Stimulated activated naive CD4-positive, alpha-beta T cell treated with Interleukin-2 at 50 U/mL for 16 hours (primary cell): Measurements from ENCODE around the gene FMOD.

Experiments
- DNase-seq: peaks from one replicate; lab custom pipeline; 2025; lab: John Stamatoyannopoulos, UW

FMOD gene

DNA sequence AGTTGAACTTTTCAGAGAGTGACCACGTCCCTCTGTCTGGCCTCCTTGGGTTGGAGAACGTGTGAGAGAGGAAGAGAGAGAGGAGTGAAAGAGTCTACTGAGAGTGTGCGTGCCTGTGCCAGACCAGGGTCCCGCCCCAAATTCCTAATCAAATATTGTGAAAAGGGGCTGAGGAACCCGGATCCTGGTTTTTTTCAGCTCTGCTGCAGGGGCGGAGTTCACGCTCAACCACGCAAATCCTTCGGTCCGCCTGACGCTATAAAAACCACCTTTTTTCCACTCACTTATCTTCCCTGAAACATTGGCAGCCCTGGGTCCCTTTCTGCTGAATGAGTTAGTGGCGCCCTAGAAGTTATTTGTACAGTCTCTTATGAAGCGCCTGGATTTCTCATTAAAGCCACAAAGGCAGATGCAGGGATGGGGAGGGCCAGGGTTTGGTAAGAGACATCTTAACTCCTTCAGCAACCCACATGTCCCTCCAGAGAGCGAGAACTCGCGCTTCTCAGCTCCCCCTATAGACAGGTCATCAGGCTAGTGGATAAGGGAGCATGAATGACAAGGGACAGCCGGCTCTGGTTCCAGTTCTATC is at the start of gene FMOD:
TSS of gene FMOD (minus strand) at position 86 of the 589 bp plus-strand sequence. CDS start 2,852 bp downstream, outside the sequence.
- DNase-seq: no peak

DNA sequence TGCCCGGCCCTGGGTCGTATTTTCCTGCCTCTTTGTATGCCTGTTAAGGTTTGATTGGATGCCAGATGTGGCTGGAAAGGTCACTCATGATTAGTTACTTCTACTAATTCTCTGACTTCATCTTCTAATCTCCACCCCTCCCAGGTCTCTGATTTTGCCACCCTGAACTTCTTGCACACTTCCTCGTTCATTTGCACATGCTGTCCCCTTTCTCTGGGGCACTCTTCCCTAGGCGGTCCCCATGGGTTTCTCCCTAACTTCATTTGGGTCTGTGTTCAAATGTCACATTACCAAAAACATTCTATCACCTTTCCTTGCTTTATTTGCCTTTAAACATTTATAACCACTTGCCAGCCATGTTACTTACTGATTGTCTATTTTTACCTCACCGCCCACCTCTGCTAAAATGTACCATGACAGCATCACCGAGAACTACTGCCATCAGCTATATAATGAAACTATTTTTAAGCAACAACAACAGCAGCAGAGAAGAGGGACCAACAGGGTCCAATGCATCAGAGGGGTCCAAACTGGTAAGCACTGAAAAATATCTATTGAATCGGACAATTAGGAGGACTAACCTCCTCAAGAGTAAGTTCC is 45.8 kb upstream of the FMOD start:
- no peak for DNase-seq

DNA sequence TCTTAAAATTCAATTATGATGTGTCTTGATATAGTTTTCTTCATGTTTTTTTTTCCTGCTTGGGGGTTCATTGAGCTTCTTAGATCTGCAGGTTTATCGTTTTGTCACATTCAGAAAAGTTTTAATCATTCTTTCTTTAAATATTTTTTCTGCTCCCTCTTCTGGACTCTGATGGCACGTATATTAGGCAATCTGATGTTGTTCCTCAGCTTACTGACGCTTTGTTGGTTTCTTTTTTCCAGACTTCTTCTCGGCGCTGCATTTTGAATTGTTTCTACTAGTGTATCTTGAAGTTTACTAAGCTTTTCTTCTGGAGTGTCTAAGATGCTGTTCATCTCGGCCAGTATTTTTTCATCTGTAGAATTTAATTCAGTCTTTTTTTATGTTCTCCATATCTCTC is 44.8 kb upstream of the FMOD start:
- DNase-seq: no peak

DNA sequence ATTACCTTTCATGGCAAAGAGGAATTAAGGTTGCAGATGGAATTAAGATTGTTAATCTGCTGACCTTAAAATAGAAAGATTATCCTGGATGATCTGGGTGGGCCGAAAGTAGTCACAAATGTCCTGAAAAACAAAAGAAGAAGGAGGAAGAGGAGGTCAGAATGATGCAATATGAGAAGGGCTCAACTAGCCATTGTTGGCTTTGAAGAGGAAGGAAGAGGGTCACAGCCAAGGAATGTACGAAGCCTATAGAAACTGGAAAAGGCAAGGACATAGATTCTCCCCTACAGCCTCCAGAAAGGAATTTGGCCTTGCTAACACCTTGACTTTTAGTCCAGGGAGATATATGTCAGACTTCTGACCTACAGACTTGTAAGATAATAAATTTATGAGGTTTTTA is 39.4 kb upstream of the FMOD start:
- DNase-seq: no peak

DNA sequence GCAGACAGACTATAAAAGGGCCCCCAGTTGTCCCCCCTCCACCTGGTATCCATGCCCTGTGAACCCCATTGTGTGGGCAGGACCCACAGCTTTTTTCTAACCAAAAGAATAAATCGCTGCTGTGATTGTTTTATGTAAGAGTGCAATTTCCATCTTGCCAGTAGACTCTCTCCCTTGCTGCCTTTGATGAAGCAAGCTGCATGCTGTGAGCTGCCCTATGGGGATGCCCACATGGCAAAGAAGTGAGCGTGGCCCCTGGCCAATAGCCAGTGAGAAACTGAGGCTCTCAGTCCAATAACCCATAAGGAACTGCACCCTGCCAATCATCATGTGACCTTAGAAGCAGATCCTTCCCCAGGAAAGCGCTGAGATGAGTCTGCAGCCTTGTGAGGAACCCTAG is 37.8 kb upstream of the FMOD start:
- no peak for DNase-seq

DNA sequence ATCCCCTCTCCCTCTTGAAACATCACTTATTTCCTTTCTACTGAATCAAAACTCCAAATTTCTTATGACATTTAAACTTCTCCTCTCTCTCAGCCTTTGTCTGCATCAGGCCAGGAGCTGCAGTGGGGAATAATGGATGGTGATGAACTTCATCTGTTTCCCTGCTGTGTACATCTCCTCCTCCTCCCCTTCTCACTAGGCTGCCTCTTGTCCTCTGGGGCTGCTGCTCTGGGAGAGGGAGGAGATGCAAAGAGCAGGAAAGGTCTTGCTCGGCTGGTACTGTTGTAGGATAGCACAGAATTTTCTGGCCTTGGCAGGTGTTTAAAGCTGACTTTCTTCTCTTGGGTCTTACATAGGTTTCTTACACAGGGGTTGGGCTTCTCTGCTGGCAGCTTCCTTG is 31.1 kb upstream of the FMOD start:
- no peak for DNase-seq

DNA sequence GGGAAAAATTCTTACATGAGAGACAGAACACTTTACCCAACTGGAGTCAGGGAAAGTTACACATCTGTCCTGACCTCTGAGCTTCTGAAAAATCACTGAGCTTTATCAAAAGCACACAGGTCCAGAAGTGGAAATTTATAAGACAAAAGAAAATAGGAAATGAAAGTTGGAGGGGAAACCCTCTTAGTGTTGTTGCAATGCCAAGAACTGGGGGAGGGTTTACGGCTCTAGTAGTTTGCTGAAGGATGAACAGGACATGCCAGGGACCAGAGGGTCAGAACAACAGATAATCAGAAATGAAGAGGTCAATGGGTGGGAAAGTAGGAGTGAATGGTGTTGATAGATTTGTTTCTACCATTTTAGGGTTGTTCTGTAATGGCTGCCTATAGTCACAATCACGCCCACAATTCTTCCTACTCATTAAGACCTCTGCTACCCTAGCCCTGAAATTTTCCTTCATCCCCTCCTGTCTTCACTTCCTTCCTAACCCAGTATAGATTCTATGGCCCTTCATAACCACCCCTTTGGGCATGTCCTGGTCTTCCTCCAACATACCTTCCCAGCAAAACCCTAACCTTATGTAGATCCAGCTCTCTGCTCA is 30.3 kb upstream of the FMOD start:
- no peak for DNase-seq

DNA sequence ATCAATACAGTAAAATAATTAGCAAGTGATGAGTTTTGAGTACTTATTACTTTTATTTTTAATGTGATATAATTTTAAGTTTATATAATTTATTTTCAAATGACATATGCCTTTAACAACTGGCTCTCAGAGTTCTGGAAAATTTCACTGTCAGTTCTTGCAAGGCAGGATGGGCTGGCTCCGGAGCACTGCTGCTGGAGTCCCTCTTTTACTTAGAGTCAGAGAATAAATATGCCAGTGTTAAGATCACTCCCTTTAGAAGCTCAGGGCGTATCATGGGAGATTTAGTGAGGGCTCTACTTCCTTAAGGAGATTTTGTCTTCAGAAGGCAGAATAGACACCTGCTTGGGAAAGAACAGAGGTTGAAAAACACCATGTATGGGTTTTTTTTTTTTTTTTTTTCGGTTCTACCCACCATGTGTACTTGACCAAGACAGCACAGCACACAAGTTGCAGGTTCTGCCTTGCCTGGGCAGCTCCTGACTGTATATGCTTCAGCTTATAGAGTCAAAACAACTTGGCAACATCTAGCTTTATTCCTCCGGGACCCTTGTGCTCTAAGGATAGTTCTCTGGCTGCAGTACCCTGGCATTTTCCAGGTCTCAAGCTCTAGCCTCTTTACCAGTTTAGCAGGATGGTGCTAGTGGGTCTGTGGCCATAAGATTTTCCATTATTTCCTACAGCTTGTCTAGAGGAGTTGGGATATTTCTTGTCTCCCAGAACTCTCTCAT is 29.7 kb upstream of the FMOD start:
- DNase-seq: no peak

DNA sequence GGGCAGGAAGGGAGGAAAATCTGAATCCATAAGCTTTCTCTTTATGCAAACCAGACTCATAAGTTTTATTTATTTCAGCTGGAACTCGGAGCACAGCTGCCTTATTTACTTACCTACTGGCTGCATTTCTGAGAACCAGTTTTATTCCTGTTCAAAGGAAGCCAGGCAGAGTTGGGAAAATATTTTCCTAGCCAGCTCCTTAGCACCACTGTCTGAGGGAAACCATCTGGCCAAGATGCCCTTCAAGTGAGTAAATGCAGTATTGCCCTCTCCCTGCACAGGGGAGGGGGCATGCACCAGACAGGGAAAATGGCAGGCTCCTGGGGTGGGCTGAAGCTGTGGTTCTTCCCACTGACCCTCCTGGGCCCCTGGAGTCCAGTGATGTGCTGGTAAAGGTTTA is 28.9 kb upstream of the FMOD start:
- no peak for DNase-seq

DNA sequence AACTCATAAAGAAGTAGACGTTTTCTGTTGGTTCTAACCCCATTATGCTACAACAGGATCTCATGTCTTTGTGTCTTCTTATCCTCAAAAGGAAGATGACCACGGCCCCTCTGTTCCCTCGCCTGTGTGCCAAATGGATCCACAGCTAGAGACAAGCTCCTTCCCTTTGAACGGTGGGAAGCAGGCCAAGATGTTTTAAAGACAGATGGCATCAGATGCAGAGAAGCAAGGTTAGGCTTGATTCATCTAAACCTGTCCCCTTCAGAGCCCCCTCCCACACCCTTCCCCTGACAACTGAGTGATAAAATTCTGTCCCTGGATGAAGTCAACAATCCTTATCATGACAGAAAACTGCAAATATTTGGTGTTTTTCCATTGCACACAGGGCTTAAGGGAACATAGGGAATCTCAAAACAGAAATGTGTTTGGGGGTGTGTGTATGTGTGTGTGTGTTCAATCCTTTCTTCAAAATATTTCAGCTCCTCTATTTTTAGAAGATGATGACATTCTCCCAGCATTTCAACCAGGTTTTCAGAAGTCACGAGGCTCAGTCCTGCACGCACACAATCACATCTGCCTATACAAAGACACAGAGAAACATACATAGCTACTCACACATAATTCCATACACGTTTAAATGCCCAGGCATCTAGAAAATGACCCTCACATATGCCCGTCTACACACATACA is 27.8 kb upstream of the FMOD start:
- no peak for DNase-seq

DNA sequence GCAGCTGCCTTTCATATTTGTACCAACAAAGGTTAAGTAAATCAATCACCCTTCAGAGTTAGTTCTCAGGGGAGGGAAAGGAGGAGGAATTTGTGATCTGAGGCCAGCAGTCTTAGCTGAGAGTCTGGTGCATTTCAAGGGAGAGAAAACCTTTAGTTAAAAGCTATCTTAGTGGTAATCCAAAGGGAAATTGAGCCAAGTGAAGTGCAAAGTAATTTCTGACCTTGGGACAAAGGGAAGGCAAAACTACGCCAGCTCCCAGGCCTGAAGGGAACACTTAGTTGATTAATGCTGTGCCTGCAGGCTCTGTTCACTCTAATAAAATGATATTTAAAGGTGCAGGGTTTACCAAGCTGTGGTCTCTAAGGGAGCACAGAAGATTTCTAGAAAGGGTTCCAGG is 23.1 kb upstream of the FMOD start:
- DNase-seq: no peak

DNA sequence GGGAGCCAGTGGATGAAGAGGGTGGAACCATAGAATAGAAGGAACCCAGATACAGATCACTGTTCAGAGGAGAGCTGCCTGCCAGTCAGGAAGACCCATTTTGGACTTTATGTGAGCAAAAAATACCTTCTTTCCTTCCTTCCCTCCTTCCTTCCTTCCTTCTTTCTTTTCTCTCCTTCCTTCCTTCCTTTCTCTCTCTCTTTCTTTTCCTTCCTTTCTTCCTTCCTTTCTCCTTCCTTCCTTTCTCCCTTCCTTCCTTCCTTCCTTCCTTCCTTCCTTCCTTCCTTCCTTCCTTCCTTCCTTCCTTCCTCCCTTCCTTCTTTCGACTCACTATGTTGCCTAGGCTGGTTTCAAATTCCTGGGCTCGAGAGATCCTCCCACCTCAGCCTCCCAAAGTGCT is 22.1 kb upstream of the FMOD start:
- no peak for DNase-seq

DNA sequence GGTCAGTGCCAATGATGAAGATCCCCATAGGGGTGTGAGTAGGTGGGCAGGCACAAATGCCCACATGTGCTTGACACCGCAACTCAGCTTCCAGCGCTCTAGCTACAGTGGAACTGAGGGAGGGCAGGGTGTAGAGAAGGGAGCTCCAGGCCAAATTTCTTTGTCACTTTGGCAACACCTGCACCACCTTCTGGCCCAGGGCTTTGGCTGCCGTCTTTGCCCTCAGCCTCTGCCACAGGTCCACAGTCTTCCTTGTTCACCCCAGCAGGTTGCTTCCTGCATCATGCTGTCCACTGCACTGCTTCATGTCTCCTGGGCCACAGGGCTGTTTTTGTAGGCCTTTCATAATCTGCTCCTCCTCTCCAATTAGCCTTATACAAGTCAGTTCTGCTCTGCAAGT is 20.4 kb upstream of the FMOD start:
- DNase-seq: no peak

DNA sequence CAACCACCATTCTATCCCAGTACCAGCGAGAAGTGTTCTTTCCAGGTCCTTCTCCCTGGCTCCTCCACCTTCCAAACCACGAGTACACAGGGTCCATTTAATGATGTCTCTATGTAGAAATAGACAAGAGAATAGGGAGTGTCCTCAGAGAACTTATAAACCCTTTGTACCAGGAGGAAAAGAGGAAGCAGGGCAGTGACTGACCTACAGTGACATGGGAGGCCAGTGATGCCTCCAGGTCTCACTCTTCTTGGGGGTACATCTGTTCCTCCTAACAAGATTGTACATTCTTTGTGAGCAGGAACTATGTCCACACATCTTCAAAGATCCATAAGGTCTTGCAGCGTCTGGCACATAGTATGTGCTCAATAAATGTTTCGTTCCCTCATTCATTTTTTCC is 18.7 kb upstream of the FMOD start:
- DNase-seq: no peak

DNA sequence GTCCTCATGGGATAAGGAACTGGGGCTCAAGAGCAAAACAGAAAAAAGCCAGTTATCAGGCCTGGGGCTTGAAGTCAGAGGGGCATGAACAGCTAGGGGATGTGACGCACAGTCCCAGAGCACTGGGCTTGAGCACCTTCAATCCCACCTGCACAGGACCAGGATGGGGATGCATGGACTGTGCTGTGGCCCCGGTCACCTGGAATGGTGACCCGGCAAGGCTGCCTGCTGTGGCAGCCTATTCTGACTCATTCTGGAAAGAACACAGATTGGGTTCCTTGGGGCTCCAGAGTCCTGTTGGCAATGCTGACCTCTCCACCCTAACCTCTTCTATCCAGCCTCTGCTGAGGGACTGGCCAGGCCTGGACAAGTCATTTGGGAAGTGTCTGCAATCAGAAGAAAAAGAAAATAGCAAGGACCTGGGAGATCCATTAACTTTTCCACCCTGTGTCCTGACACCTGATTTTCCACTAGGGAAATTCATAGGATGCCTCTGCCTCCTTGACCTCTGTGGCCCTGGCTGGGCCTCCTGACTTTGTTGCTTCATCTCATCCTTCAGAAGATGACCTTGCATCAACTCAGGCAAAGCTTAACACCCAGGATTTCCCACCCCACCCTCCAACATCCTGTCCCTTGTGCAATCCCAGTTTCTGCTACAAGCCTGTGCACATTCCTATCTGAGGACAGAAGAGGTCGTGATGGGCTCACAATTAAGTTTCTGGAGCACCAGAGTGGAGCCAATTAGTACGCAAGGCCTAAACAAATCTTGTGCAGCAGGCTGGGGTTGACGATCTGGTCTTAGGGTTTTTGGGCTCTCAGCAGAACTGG is 17.9 kb upstream of the FMOD start:
- DNase-seq: no peak

DNA sequence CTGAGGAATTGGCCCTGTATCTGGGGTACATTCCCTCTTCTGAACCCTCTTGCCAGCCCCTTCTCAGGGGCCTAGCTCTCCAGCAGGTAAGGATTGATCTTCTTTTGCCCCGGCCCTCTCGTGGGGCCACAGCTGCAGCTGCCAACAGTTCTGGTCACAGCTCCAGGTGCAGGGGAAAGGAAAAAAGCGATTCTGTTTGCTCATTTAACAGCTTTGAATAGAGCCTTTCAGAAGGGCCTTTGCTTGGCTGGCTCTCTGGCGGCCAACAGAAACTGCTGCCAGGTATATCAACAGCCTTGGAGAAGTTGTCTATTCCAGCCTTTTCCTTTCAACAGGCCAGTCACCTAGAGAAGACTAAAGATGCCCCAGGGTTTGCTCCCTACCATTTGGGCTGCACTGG is 16.1 kb upstream of the FMOD start:
- no peak for DNase-seq

DNA sequence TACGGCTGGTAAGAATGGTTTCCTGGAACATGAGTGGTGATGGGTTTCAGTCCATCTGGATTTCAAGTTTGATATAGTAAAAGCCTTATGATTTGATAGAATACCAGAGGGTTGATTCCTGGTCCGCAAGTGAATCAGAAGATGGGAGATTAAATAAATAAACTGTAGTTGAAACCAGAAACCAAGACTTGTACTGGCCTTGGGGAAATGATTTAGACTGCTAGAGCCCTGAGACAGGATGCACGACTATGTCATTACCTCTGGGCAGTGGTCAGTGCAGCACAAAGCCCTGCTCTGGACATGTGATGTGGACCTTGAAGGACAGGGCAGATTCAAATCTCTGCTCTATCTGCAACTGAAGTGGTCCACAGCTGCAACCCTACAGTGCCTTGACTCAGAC is 15.6 kb upstream of the FMOD start:
- DNase-seq: no peak

DNA sequence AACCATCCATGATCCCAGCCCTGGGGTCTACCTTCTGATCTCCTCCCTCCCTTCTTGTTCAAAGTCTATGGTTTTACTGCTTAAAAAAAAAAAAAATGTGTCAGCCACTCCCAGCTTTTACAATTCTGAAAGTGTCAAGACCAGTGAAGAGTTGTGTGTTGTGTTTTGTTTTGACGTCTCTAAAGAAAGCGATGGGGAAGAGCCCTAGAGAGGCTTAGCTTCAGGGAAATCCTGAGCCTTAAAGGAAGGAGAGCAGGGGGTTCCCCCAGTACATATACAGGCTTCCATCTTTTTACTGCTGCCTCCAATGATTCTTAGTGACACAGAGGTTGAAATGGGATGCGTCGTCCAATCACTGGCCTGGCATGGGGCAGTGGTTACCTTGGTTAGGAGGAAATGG is 13.9 kb upstream of the FMOD start:
- no peak for DNase-seq

DNA sequence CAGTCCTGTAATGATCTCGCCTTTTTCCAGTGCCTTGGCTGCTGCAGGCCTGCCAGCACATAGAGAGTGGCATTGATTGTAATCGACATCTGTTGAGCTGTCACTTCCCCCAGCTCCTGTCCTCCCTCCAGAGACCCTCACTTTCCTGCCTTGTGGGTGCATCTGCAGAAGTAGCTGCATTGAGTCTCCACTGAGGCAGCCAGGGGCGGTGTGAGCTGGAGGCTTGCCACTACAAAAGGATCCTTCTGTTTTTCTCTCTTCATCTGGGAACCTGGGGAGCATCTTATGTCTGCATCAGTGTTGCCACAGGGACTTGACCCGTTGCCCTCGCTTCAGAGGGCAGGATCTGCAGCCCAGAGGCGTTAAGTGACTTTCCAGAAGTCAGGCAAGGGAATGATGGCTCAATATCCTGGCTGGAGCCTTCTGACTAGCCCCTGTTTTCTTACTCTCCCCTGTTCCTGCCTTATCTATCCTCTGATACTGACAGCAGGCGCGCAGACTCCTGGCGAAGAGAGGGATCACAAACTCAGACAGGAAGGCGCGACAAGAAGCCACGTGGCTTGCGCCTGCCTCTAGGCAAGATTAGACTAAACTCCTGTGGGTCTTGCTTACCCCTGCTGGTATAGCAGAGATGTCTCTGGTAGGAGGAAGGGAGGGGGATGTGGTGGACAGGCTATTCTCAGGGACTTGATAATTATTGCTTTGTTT is 13.3 kb upstream of the FMOD start:
- no peak for DNase-seq

DNA sequence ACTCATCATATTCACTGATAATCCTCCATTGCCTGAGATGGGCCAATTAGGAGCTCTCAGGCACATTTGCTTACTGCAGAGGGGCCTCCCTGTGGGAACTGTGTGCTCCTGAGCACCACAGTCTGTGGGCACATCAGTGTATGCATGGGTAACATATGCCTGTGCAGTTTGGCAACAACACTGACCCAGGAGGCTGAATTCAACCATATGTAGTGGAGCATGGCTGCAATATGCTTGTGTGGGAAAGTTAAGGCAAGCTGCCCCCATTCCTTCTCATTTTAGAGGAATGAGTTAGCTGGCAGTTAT is 11.8 kb upstream of the FMOD start:
- DNase-seq: no peak

DNA sequence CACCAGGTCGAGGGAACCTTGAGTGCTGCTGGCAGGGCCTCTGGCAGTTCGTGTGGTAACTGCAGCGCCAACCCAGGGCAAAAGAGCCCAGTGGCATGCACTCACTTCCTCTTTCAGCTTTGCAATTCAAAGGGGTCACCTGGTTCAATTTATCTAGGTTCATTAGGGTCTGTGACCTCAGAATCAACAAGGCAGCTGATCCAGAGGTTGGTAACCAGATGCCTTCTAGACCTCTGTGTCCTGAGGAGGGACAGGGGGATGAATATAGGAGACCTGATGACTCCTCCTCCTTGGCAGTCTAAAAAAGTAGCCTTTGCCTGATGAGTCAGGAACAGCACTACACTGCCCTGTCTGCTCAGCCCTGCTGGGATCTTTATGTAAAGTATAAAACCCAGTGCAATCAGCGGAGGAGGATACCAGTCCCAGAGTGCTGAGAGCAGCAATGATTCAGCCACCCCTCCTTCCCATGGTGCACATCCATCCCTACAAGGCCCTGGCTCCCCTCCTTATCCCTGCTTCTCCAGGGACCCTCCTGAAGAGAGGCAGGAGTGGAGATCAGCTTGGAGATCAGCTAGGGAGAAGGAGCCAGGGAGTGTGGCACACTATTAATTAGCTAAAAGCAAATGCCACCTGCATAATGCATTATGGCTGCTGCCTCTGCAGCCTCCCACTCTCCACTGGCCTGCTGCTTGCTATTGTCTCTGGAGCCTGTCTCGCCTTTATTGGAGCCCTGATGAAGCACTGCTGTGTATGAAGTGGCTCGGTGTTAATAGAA is 11.2 kb upstream of the FMOD start:
- DNase-seq: no peak
